GM12872 (cell line): ENCODE measurements around the gene WDR36.

Source experiments
- TF ChIP-seq, protein P1 (sequence below): IDR thresholded peaks from 3 replicates; pipeline ENCODE4 v1.5.1; 2011; ENCODE audit warnings: low read depth, mild to moderate bottlenecking, low read length, moderate library complexity; ENCODE audit not compliant: insufficient read depth

The WDR36 gene

DNA sequence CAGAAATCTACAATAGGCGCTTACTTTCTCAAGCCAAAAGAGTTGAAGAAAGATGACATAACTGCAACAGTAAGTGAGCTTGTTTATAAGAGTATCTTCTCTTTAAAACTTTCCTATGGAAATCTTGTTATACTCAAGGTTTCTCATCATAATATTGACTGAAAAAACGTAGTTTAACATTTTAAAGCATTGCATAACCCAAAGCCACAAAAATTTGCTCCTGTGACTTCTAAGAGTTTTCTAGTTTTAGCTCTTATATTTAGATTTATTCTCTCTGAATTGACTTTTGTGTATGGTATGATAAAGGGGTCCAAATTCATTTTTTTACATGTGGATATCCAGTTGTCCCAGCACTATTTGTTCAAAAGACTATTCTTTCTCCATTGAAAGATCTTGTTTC, 15.2 kb downstream of the WDR36 start:
- TF ChIP-seq, protein P1, sequence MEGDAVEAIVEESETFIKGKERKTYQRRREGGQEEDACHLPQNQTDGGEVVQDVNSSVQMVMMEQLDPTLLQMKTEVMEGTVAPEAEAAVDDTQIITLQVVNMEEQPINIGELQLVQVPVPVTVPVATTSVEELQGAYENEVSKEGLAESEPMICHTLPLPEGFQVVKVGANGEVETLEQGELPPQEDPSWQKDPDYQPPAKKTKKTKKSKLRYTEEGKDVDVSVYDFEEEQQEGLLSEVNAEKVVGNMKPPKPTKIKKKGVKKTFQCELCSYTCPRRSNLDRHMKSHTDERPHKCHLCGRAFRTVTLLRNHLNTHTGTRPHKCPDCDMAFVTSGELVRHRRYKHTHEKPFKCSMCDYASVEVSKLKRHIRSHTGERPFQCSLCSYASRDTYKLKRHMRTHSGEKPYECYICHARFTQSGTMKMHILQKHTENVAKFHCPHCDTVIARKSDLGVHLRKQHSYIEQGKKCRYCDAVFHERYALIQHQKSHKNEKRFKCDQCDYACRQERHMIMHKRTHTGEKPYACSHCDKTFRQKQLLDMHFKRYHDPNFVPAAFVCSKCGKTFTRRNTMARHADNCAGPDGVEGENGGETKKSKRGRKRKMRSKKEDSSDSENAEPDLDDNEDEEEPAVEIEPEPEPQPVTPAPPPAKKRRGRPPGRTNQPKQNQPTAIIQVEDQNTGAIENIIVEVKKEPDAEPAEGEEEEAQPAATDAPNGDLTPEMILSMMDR = no peak

DNA sequence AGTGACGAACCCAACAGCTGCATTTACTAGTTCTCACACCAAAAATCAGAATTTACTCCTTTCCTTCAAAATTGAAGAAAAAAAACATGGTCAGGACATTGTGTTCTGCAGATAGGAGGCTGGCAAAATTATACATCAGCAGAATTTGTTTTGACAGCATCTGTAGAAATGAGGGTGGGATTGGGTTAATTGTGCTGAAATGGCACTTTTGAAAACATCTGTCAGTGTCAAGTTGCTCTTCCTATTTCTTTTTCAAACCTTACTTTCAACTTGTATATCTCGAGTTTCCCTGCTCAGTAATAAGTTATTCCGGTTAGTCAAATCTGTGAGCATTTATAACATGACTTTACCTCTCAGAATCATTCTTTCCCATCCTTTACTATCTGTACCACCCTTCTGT, 19.8 kb downstream of the WDR36 start:
- TF ChIP-seq, protein P1 = no peak

DNA sequence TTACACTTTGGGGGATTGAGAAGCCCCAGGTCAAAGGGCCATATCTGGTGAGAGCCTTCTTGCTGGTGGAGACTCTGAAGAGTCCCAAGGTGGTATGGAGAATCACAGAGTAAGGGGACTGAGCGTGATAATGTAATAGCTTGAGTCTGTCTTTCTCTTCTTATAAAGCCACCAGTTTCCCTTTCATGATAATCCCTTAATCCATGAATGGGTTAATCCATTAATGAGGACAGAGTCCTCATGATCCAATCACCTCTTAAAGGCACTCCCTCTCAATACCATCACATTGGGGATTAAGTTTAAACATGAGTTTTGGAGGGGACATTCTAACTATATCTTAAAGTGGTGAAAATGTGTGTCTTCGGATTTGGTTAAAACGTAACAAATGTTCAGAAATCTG, 21.5 kb downstream of the WDR36 start:
- TF ChIP-seq, protein P1 = no peak

DNA sequence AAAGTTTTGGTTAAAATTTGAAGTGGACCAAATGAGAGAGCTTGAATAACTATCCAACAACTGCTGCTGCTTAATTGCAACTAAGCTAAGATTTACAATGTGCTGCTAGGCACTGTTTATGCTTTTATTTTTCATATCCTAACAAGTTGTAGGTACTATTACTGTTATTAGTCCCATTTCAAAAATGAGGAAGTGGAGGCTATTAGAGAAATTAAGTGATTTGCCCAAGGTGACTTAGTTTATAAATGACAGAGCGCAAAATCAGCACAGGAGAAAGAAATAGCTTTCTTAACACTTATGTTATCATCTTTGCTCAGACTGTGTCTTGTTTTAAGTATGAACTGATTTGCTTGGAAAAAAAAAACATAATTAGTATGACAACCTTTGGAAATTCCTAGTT, 23.1 kb downstream of the WDR36 start:
- TF ChIP-seq, protein P1 = no peak

DNA sequence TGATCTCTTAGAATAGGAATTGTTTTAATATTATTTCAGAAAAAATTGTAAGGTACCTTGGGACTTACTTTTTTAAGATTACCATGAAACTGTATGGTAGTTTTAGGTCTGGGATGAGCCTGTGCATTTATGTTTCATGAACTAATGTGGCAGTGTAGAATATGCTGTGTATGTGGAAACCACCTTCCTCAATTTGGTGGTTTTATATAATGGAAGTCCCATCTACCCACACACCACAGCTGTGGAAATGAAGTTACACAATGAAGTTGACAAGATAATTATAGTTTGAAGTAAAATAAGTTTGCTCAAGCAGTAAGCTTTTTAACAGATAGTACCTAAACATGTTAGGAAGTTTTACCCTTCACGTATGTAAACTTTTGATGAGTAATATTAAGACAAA, 24.4 kb downstream of the WDR36 start:
- TF ChIP-seq, protein P1 = no peak

DNA sequence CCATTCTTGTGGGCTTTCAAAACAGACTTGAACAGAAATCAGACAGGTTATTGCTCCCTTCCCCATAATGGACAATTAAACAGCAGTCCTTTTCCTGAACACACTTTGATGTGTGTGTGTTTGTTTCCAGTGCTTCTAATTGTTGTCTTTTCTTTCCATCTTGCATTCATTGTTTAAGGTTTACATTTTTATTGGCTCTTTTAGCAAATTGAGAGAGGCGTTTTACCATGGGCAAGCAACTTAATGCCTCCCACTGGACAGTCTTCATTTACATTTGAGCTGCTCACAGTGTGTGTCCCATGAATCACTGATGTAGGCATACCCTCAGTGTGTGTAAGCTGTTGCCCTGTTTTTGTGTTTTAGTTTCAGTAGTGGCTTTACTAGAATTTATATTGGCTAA, 25.0 kb downstream of the WDR36 start:
- TF ChIP-seq, protein P1 = no peak

DNA sequence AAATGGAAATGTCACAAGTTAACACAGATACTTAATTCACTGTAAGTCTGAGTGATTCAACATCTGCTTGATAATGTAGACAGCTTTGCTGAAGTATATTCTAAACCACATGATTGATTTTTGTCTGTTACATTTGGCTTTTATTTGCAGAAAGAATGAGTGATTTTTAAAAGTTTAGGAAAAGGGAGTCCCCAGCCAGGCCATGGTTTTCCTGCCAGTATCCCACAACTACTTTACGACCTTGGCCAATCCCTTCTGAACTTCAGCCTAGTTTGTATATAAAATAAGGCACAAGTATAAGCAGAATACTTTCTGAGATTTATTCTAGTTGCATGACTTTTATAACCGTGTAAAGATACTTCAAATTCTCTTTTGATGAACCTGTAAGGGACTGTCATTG, 27.1 kb downstream of the WDR36 start:
- TF ChIP-seq, protein P1 = no peak

DNA sequence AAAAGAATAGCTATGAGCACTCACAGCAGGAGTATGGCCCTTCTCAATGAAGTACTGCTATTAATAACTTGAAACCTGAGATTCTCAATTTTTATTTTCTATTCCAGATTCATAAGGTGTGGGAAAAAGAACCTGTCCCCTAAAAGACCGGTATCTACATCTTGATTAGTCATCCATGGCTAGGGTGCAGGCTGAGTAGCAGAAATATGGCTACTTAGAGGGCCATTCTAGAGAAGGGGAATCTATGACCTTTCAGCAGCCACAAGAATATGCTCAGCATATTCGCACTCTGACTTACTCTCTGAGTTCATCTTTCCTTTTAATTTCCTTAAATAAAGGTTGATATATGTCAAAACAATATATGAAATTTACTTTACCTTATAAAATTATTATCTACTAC, 27.7 kb downstream of the WDR36 start:
- TF ChIP-seq, protein P1 = no peak
